ENCODE data around the gene TOP3B. TPM values are rescaled to one million over a fixed set of nuclear protein-coding genes. Genes with fewer than 3 reads are reported as not detected.

The TOP3B gene
- total RNA-seq, 4 donors from 2014 or later, result 44.9 to 94.6 (median 65.4) TPM

DNA sequence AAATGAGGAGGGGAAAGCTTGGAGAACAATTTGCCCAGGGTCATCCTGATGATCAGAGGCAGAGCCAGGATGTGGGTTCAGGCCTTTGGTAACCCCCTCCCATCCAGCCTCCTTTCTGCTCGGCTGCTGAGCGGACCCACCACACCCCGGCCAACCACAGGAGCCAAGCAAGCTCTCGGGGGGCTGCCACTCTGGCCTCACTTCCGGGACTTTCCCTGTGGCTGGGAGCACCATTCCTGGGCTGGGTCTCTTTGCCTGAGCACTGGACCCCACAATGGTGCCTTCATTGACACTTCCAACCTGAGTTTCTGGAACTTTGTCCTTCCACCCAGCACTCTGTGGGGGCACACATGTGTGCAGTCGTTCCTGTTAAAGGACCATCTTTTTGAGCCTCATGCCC is 9.8 kb downstream of the TOP3B start:
- H3K27ac ChIP-seq, result no peak overlapping the region
- in situ Hi-C loops (cut with MboI; ENCODE audit: low pct_ligation_motif_present in 1 of 4, low pct_unique_long_range_greater_than_20kb in 1 of 4, low sequenced_read_pairs in 3 of 4), result no loop called here

DNA sequence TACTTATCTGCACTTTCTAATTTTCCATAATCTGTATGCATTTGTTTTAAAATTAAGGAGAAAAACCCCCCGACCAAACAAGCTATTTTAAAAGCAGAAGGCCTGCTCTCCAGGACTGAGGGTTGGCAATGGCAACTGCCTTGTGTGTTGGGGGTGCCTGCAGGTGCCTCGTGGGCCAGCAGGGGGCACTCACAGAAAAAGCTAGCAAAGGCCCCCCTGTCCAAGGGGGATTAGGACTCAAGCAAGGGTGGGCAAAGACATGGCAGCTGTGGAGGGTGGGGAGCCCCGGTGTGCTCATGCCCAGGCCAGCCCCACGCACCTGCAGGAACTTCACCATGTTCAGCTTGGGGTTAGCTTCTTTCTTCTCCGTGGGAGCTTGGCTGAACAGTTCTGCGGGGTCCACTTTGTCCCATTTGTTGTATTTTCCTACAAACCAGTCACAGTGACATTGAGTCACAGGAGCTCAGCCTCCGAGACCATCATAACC is 10.3 kb downstream of the TOP3B start:
- TF ChIP-seq, protein P1, sequence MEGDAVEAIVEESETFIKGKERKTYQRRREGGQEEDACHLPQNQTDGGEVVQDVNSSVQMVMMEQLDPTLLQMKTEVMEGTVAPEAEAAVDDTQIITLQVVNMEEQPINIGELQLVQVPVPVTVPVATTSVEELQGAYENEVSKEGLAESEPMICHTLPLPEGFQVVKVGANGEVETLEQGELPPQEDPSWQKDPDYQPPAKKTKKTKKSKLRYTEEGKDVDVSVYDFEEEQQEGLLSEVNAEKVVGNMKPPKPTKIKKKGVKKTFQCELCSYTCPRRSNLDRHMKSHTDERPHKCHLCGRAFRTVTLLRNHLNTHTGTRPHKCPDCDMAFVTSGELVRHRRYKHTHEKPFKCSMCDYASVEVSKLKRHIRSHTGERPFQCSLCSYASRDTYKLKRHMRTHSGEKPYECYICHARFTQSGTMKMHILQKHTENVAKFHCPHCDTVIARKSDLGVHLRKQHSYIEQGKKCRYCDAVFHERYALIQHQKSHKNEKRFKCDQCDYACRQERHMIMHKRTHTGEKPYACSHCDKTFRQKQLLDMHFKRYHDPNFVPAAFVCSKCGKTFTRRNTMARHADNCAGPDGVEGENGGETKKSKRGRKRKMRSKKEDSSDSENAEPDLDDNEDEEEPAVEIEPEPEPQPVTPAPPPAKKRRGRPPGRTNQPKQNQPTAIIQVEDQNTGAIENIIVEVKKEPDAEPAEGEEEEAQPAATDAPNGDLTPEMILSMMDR (IDR thresholded peaks at IDR 0.05), result peak; percentile 51 to 78 (median 71)
- no peak for TF ChIP-seq EP300 (IDR thresholded peaks at IDR 0.05; ENCODE audit: low read depth)
- H3K27me3 ChIP-seq, result no peaks in the 10 kb centered on the region
- WGBS, 2 donors (ENCODE audit: low coverage in 1 of 2), result 26 to 69% methylated on average over 2 to 7 of the region's 7 CpGs
- H3K27ac ChIP-seq, result no peak overlapping the region
- peak; percentile 32 for DNase-seq
- intact Hi-C loops (cut with DNase I; ENCODE audit: low total_unique reads) (no loop called here), in situ Hi-C loops (cut with MboI; ENCODE audit: low pct_ligation_motif_present in 1 of 4, low pct_unique_long_range_greater_than_20kb in 1 of 4, low sequenced_read_pairs in 3 of 4) (no loop called here)
- H3K4me3 ChIP-seq, result no peak overlapping the region
- no peaks in the 10 kb centered on the region for H3K4me1 ChIP-seq
- peaks cover 0 to 39% (median 10%) of the 10 kb centered on the region in 4 donors for H3K36me3 ChIP-seq
- no peaks in the 10 kb centered on the region for H3K9me3 ChIP-seq

More for the DNA sequence above, 9.8 kb downstream of the TOP3B start:
- DNase-seq, result no peak
- intact Hi-C loops (cut with DNase I; ENCODE audit: low total_unique reads), result no loop called here
- Histone ChIP-seq H3K36me3 (peaks cover 0 to 38% (median 9%) of the 10 kb centered on the region in 4 donors), H3K9me3 (no peaks in the 10 kb centered on the region), H3K27me3 (no peaks in the 10 kb centered on the region), H3K4me1 (no peaks in the 10 kb centered on the region), H3K4me3 (no peak overlapping the region)
- TF ChIP-seq EP300 (IDR thresholded peaks at IDR 0.05; ENCODE audit: low read depth) (no peak), POLR2AphosphoS5 (IDR thresholded peaks at IDR 0.05) (no peak), POLR2A (IDR thresholded peaks at IDR 0.05) (no peak)
- 84% methylated on average over 6 of the region's 6 CpGs; no CpG with 5 or more reads in 1 of the 2 donors for WGBS, 2 donors (ENCODE audit: low coverage in 1 of 2)

DNA sequence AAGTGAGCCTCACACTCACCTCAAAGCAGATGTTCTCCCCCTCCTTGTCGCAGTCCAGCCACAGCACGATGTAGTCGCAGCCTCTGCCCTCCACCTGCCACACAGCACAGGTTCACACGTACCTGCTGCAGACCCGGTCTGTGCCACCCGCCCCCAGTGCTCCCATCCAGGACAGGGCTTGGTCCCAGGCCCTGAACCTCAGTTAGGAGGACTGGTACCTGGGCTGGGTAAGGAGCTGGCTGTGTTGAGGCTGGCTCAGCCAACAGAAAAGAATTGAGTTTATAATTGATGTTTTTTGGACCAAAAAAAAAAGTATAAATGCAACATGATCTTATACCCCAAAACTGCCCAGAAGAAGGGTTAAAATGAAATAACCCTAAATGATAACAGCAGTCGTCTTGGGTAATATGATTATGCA is 10.7 kb downstream of the TOP3B start:
- no peak overlapping the region for H3K27ac ChIP-seq
- no peak for DNase-seq
- TF ChIP-seq POLR2A (IDR thresholded peaks at IDR 0.05) (no peak), EP300 (IDR thresholded peaks at IDR 0.05; ENCODE audit: low read depth) (no peak), POLR2AphosphoS5 (IDR thresholded peaks at IDR 0.05) (no peak)
- TF ChIP-seq, protein P1 (IDR thresholded peaks at IDR 0.05), result no peak
- no peaks in the 10 kb centered on the region for H3K4me1 ChIP-seq
- 80 to 91% methylated on average over 1 to 7 of the region's 7 CpGs for WGBS, 2 donors (ENCODE audit: low coverage in 1 of 2)
- intact Hi-C loops (cut with DNase I; ENCODE audit: low total_unique reads), result no loop called here
- H3K27me3 ChIP-seq, result no peaks in the 10 kb centered on the region
- in situ Hi-C loops (cut with MboI; ENCODE audit: low pct_ligation_motif_present in 1 of 4, low pct_unique_long_range_greater_than_20kb in 1 of 4, low sequenced_read_pairs in 3 of 4), result no loop called here
- H3K9me3 ChIP-seq, result no peaks in the 10 kb centered on the region
- no peak overlapping the region for H3K4me3 ChIP-seq
- peaks cover 0 to 43% (median 12%) of the 10 kb centered on the region in 4 donors for H3K36me3 ChIP-seq

DNA sequence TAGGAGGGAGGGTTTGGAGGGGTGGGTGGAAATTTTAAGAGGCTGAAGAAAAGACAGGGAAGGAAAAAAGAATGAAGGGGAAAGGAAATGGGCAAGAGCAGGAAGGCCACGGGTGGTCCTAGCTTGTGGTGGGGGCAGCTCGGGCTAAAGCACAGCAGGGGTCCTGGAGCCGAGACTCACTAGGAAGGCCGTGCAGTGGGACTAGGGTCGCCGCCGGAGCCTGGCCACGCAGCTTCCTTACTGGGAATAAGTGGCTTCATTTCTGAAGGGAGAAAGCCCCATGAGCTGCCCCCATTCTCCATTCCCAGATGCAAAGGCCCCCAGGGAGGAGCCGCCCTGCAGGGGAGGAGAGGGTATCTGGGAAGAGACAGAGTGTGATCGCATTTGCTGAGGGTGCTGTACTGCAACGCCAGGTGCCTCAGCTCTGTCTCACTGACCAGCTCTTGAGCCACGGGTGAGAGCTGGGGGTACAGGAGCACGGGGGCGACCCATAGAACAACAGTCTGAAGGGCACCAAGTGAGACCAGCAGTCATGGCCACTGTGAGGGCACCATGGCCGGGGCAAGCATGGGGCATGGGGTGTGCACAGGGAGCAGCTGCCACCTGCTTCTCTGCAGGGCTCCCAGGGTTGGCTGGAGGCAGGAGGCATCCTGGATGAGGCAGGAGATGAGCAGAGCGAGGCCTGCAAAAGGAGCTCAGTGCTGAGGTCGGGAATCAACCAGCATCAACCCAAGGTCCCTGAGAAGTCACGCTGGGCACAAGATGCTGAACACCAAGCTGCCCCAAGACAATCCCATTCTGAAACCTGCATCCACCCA is 11.6 kb downstream of the TOP3B start:
- Histone ChIP-seq H3K4me1 (no peaks in the 10 kb centered on the region), H3K27ac (no peak overlapping the region), H3K9me3 (no peaks in the 10 kb centered on the region), H3K4me3 (no peak overlapping the region), H3K36me3 (peaks cover 0 to 47% (median 14%) of the 10 kb centered on the region in 4 donors), H3K27me3 (no peaks in the 10 kb centered on the region)
- in situ Hi-C loops (cut with MboI; ENCODE audit: low pct_ligation_motif_present in 1 of 4, low pct_unique_long_range_greater_than_20kb in 1 of 4, low sequenced_read_pairs in 3 of 4) (no loop called here), intact Hi-C loops (cut with DNase I; ENCODE audit: low total_unique reads) (no loop called here)
- no peak for DNase-seq
- TF ChIP-seq EP300 (IDR thresholded peaks at IDR 0.05; ENCODE audit: low read depth) (no peak), POLR2AphosphoS5 (IDR thresholded peaks at IDR 0.05) (no peak), POLR2A (IDR thresholded peaks at IDR 0.05) (no peak)
- TF ChIP-seq, protein P1 (IDR thresholded peaks at IDR 0.05), result no peak
- 90 to 94% methylated on average over 2 to 18 of the region's 18 CpGs for WGBS, 2 donors (ENCODE audit: low coverage in 1 of 2)

Data from transverse colon (tissue), 4 donors.